Right cardiac atrium (tissue), 5 donors: Measurements from ENCODE around the gene RAB3C. TPM values are rescaled to one million over a fixed set of nuclear protein-coding genes. Genes with fewer than 3 reads are reported as not detected.
"Not testable (repeated sequence)": the region's sequence is repeated elsewhere in the genome, so short reads cannot be mapped to it uniquely, and the experiment has no call there.

Experiments
- ATAC-seq, 2 donors: fragments of 200-7000 bp; cut with Tn5 transposase; one replicate each; pipeline versions ENCODE4 v1.8.0 to v1.9.1; 2020; ENCODE audit warnings: moderate library complexity in 2 of 2, mild to moderate bottlenecking in 1 of 2
- DNase-seq, 3 donors: peaks; one replicate each; pipeline ENCODE4 v3.0.0-alpha.2; 2020
- H3K27ac ChIP-seq: one replicate; pipeline ENCODE4 v1.5.1; 2013; ENCODE audit warnings: mild to moderate bottlenecking, low read length, control low read depth, moderate library complexity
- H3K27me3 ChIP-seq: one replicate; pipeline ENCODE4 v1.6.1; 2013; ENCODE audit not compliant: control insufficient read depth, insufficient read depth
- H3K4me1 ChIP-seq: one replicate; pipeline ENCODE4 v1.6.1; 2013; ENCODE audit warnings: low read length; ENCODE audit not compliant: control insufficient read depth, insufficient read depth
- H3K4me3 ChIP-seq: one replicate; pipeline ENCODE4 v1.5.1; 2013; ENCODE audit warnings: low read length, control low read depth
- H3K9me3 ChIP-seq: one replicate; pipeline ENCODE4 v1.6.1; 2013; ENCODE audit warnings: low read length; ENCODE audit not compliant: control insufficient read depth
- WGBS: extraction: QIAGEN DNeasy Blood & Tissue Kit; methylation state at CpG from one replicate; pipeline ENCODE4 v1.1.7; 2013; 5-methylcytosine and 5-hydroxymethylcytosine counted together
- intact Hi-C, 4 donors: fragments of 100-400 bp; cut with DNase I; formaldehyde crosslinking; loops; one replicate each; pipeline versions ENCODE4 v1.11.0 to v1.14.0; 2022 to 2023
- long read RNA-seq, 4 donors: library from polyadenylated mRNA; unstranded; transcript quantifications; one replicate each; pipeline ENCODE4 v2.0.0, GENCODE V29; 2020 to 2021
- polyA plus RNA-seq: library from polyadenylated mRNA; stranded (reverse); fragments of 200-250 nt; gene quantifications from one replicate; pipeline ENCODE4 v1.2.3, GENCODE V29; 2013
- total RNA-seq, 4 donors: library from RNA; stranded (reverse); fragmentation: NEBNext Ultra II Directional; extraction: Animal tissue kit (Norgen Biotek cat#: 25700); gene quantifications; one replicate each; pipeline ENCODE4 v1.2.1, GENCODE V29; 2021
- donor health status: healthy with polysubstance abuse.
- donor health status: DM: no; HTN: yes; CAD: no.
- donor health status: DM: no; HTN: no; CAD: no.
- donor health status: DM: no; HTN: yes; CAD: no; lungs with severe emphysema.
- donor health status: DM: yes; HTN: yes; CAD: no.

Gene RAB3C
- 1 to 10 TPM in 1 of 4 donors, under 1 TPM in 3; 0.40 to 1.3 (median 0.70) TPM for total RNA-seq
- polyA plus RNA-seq, result 0.34 TPM
- long read RNA-seq, donor 1, result 0 reads
- long read RNA-seq, donor 2, result 0 reads
- long read RNA-seq, donor 3, partial matches to known transcripts, result 0 of 2 reads
- long read RNA-seq, donor 3, other reads (novel, unspliced or antisense), result 2 of 2 reads
- long read RNA-seq, donor 4, result 0 reads

GRCh38 chr5:58582803-58583491 lies at the start of gene RAB3C:
RAB3C (plus strand) TSS chr5:58583075; CDS start chr5:58583209, 134 bp downstream.
- ATAC-seq (peak; percentile 100), DNase-seq (peak; percentile 93 to 97 (median 95))
- 1% methylated on average over 43 of the region's 43 CpGs for WGBS
- intact Hi-C loops, result no loop called here
- peak within 1 kb of the TSS; percentile 69 for H3K4me3 ChIP-seq
- no peaks in the 10 kb centered on the region for H3K9me3 ChIP-seq
- peaks cover 8% of the 10 kb centered on the region for H3K4me1 ChIP-seq
- no peaks in the 10 kb centered on the region for H3K27me3 ChIP-seq
- H3K27ac ChIP-seq, result no peak within 1 kb of the TSS

- H3K27ac ChIP-seq, H3K9me3 ChIP-seq, H3K4me1 ChIP-seq, DNase-seq, ATAC-seq, H3K27me3 ChIP-seq, H3K4me3 ChIP-seq, intact Hi-C loops: not testable (repeated sequence)
- 92% methylated on average over 9 of the region's 9 CpGs for WGBS
Observed at GRCh38 chr5:58541935-58542334, 40.9 kb upstream of the RAB3C start.

GRCh38 chr5:58542709-58543108 lies 40.2 kb upstream of the RAB3C start:
- ATAC-seq (no peak), DNase-seq (no peak)
- Histone ChIP-seq H3K4me3 (no peak overlapping the region), H3K4me1 (no peaks in the 10 kb centered on the region), H3K9me3 (no peaks in the 10 kb centered on the region), H3K27ac (no peak overlapping the region), H3K27me3 (no peaks in the 10 kb centered on the region)
- intact Hi-C loops, result no loop called here
- WGBS, result 94% methylated on average over 1 of the region's 1 CpG

- no peaks in the 10 kb centered on the region for H3K27me3 ChIP-seq
- ATAC-seq (no peak), DNase-seq (no peak)
- H3K4me1 ChIP-seq, result no peaks in the 10 kb centered on the region
- no peak overlapping the region for H3K4me3 ChIP-seq
- WGBS, result 89% methylated on average over 2 of the region's 2 CpGs
- intact Hi-C loops, result no loop called here
- H3K27ac ChIP-seq, result no peak overlapping the region
- H3K9me3 ChIP-seq, result no peaks in the 10 kb centered on the region
Observed at GRCh38 chr5:58543723-58544122, 39.2 kb upstream of the RAB3C start.

- intact Hi-C loops, result no loop called here
- ATAC-seq (no peak), DNase-seq (no peak)
- H3K4me1 ChIP-seq, result no peaks in the 10 kb centered on the region
- no peaks in the 10 kb centered on the region for H3K27me3 ChIP-seq
- H3K4me3 ChIP-seq, result no peak overlapping the region
- no peaks in the 10 kb centered on the region for H3K9me3 ChIP-seq
- H3K27ac ChIP-seq, result no peak overlapping the region
- 57% methylated on average over 1 of the region's 1 CpG for WGBS
Observed at GRCh38 chr5:58544195-58544594, 38.7 kb upstream of the RAB3C start.

GRCh38 chr5:58544926-58545325 lies 37.9 kb upstream of the RAB3C start:
- H3K4me1 ChIP-seq, result no peaks in the 10 kb centered on the region
- no peak for DNase-seq
- H3K27me3 ChIP-seq, result no peaks in the 10 kb centered on the region
- no peak for ATAC-seq
- no peak overlapping the region for H3K4me3 ChIP-seq
- no peaks in the 10 kb centered on the region for H3K9me3 ChIP-seq
- no peak overlapping the region for H3K27ac ChIP-seq
- intact Hi-C loops, result no loop called here
- 74% methylated on average over 2 of the region's 2 CpGs for WGBS

- no peak overlapping the region for H3K4me3 ChIP-seq
- no peak for DNase-seq
- no peak for ATAC-seq
- intact Hi-C loops, result no loop called here
- H3K4me1 ChIP-seq, result no peaks in the 10 kb centered on the region
- no peak overlapping the region for H3K27ac ChIP-seq
- no peaks in the 10 kb centered on the region for H3K9me3 ChIP-seq
- no peaks in the 10 kb centered on the region for H3K27me3 ChIP-seq
Observed at GRCh38 chr5:58545912-58546311, 37.0 kb upstream of the RAB3C start.

- DNase-seq (no peak), ATAC-seq (no peak)
- intact Hi-C loops, result no loop called here
- Histone ChIP-seq H3K9me3 (no peaks in the 10 kb centered on the region), H3K4me1 (no peaks in the 10 kb centered on the region), H3K27ac (no peak overlapping the region), H3K27me3 (no peaks in the 10 kb centered on the region), H3K4me3 (no peak overlapping the region)
- WGBS, result 82% methylated on average over 2 of the region's 2 CpGs
Observed at GRCh38 chr5:58548068-58548467, 34.8 kb upstream of the RAB3C start.

- no peak overlapping the region for H3K27ac ChIP-seq
- intact Hi-C loops, result no loop called here
Observed at GRCh38 chr5:58551492-58551891, 31.4 kb upstream of the RAB3C start.

GRCh38 chr5:58557665-58558338 lies 25.1 kb upstream of the RAB3C start:
- DNase-seq, ATAC-seq, H3K9me3 ChIP-seq, H3K27me3 ChIP-seq, H3K27ac ChIP-seq, H3K4me1 ChIP-seq, intact Hi-C loops, H3K4me3 ChIP-seq: not testable (repeated sequence)
- WGBS, result 88% methylated on average over 31 of the region's 32 CpGs

More at GRCh38 chr5:58551492-58551891, 31.4 kb upstream of the RAB3C start:
- no peaks in the 10 kb centered on the region for H3K9me3 ChIP-seq
- ATAC-seq (no peak), DNase-seq (no peak)
- H3K4me3 ChIP-seq, result no peak overlapping the region
- no peaks in the 10 kb centered on the region for H3K4me1 ChIP-seq
- no peaks in the 10 kb centered on the region for H3K27me3 ChIP-seq
- 79% methylated on average over 1 of the region's 1 CpG for WGBS

GRCh38 chr5:58563016-58563700 lies 19.7 kb upstream of the RAB3C start:
- 94% methylated on average over 33 of the region's 33 CpGs for WGBS
- H3K4me3 ChIP-seq, H3K27me3 ChIP-seq, H3K27ac ChIP-seq, DNase-seq, ATAC-seq, H3K9me3 ChIP-seq, intact Hi-C loops, H3K4me1 ChIP-seq: not testable (repeated sequence)
